ENCODE results near the gene IGF2. TPM values are rescaled to one million over a fixed set of nuclear protein-coding genes. Genes with fewer than 3 reads are reported as not detected.

IGF2 gene
- total RNA-seq, 4 donors from 2014 or later, result 8.2 to 19.8 (median 12.2) TPM

GRCh38 chr11:2159536-2160413, 20.6 kb upstream of the IGF2 start:
- H3K4me3 ChIP-seq, result no peak overlapping the region
- no peak for TF ChIP-seq EP300 (IDR thresholded peaks at IDR 0.05; ENCODE audit: low read depth)
- no peaks in the 10 kb centered on the region for H3K9me3 ChIP-seq
- intact Hi-C loops (cut with DNase I; ENCODE audit: low total_unique reads) (loop anchor here (5.0 kb wide), 1 partner anchor 467 kb away; no protein-coding TSS in a partner anchor), in situ Hi-C loops (cut with MboI; ENCODE audit: low pct_ligation_motif_present in 1 of 4, low pct_unique_long_range_greater_than_20kb in 1 of 4, low sequenced_read_pairs in 3 of 4) (loop anchor here (10.0 to 25.0 kb wide), 3 partner anchors 447 to 505 kb away; partner anchors contain the start of gene KRTAP5-6 (in 2 of the 4))
- H3K4me1 ChIP-seq, result no peaks in the 10 kb centered on the region
- DNase-seq, result no peak
- H3K36me3 ChIP-seq, result no peaks in the 10 kb centered on the region
- H3K27me3 ChIP-seq, result peaks cover 28% of the 10 kb centered on the region
- 63% methylated on average over 36 of the region's 36 CpGs; no CpG with 5 or more reads in 1 of the 2 donors for whole genome bisulfite sequencing, 2 donors (ENCODE audit: low coverage in 1 of 2)
- H3K27ac ChIP-seq, result no peak overlapping the region

- 65% methylated on average over 8 of the region's 10 CpGs; no CpG with 5 or more reads in 1 of the 2 donors for WGBS, 2 donors (ENCODE audit: low coverage in 1 of 2)
- in situ Hi-C loops (cut with MboI; ENCODE audit: low pct_ligation_motif_present in 1 of 4, low pct_unique_long_range_greater_than_20kb in 1 of 4, low sequenced_read_pairs in 3 of 4), result loop anchor here (10.0 to 25.0 kb wide), 3 partner anchors 447 to 504 kb away; partner anchors contain the start of gene KRTAP5-6 (in 2 of the 4)
- intact Hi-C loops (cut with DNase I; ENCODE audit: low total_unique reads), result loop anchor here (5.0 kb wide), 1 partner anchor 467 kb away; no protein-coding TSS in a partner anchor
- DNase-seq, result no peak
- TF ChIP-seq EP300 (IDR thresholded peaks at IDR 0.05; ENCODE audit: low read depth) (no peak), POLR2AphosphoS5 (IDR thresholded peaks at IDR 0.05) (no peak), CTCF (IDR thresholded peaks at IDR 0.05) (no peak), POLR2A (IDR thresholded peaks at IDR 0.05) (no peak)
- Histone ChIP-seq H3K9me3 (no peaks in the 10 kb centered on the region), H3K36me3 (no peaks in the 10 kb centered on the region), H3K4me3 (no peak overlapping the region), H3K4me1 (no peaks in the 10 kb centered on the region), H3K27me3 (peaks cover 23% of the 10 kb centered on the region), H3K27ac (no peak overlapping the region)
These were observed 19.8 kb upstream of the IGF2 start for GRCh38 chr11:2158966-2159365.

- no peak for TF ChIP-seq POLR2A (IDR thresholded peaks at IDR 0.05)
- TF ChIP-seq POLR2AphosphoS5 (IDR thresholded peaks at IDR 0.05), result no peak
- no peak for TF ChIP-seq CTCF (IDR thresholded peaks at IDR 0.05)
- no peak for TF ChIP-seq EP300 (IDR thresholded peaks at IDR 0.05; ENCODE audit: low read depth)
- Histone ChIP-seq H3K36me3 (no peaks in the 10 kb centered on the region), H3K9me3 (no peaks in the 10 kb centered on the region), H3K4me1 (no peaks in the 10 kb centered on the region), H3K4me3 (no peak overlapping the region), H3K27ac (no peak overlapping the region), H3K27me3 (peaks cover 21% of the 10 kb centered on the region)
- no peak for DNase-seq
- 46% methylated on average over 12 of the region's 13 CpGs; no CpG with 5 or more reads in 1 of the 2 donors for WGBS, 2 donors (ENCODE audit: low coverage in 1 of 2)
- in situ Hi-C loops (cut with MboI; ENCODE audit: low pct_ligation_motif_present in 1 of 4, low pct_unique_long_range_greater_than_20kb in 1 of 4, low sequenced_read_pairs in 3 of 4) (loop anchor here (10.0 to 25.0 kb wide), 3 partner anchors 446 to 504 kb away; partner anchors contain the start of gene KRTAP5-6 (in 2 of the 4)), intact Hi-C loops (cut with DNase I; ENCODE audit: low total_unique reads) (loop anchor here (5.0 kb wide), 1 partner anchor 466 kb away; no protein-coding TSS in a partner anchor)
These were observed 19.1 kb upstream of the IGF2 start for GRCh38 chr11:2158296-2158737.

- DNase-seq, result no peak
- Histone ChIP-seq H3K27me3 (peaks cover 21% of the 10 kb centered on the region), H3K4me1 (no peaks in the 10 kb centered on the region), H3K36me3 (no peaks in the 10 kb centered on the region), H3K4me3 (no peak overlapping the region), H3K9me3 (no peaks in the 10 kb centered on the region), H3K27ac (no peak overlapping the region)
- intact Hi-C loops (cut with DNase I; ENCODE audit: low total_unique reads), result loop anchor here (5.0 kb wide), 1 partner anchor 465 kb away; no protein-coding TSS in a partner anchor
- in situ Hi-C loops (cut with MboI; ENCODE audit: low pct_ligation_motif_present in 1 of 4, low pct_unique_long_range_greater_than_20kb in 1 of 4, low sequenced_read_pairs in 3 of 4), result loop anchor here (10.0 to 25.0 kb wide), 3 partner anchors 445 to 503 kb away; partner anchors contain the start of gene KRTAP5-6 (in 2 of the 4)
- WGBS, 2 donors (ENCODE audit: low coverage in 1 of 2), result 61% methylated on average over 8 of the region's 18 CpGs; no CpG with 5 or more reads in 1 of the 2 donors
- no peak for TF ChIP-seq EP300 (IDR thresholded peaks at IDR 0.05; ENCODE audit: low read depth)
- no peak for TF ChIP-seq CTCF (IDR thresholded peaks at IDR 0.05)
- TF ChIP-seq POLR2AphosphoS5 (IDR thresholded peaks at IDR 0.05), result no peak
- no peak for TF ChIP-seq POLR2A (IDR thresholded peaks at IDR 0.05)
These were observed 18.3 kb upstream of the IGF2 start for GRCh38 chr11:2157294-2158040.
